GM12872 (cell line): Measurements from ENCODE around the gene ZNF224.

Experiments
- TF ChIP-seq, protein P1 (sequence below): IDR thresholded peaks from 3 replicates; pipeline ENCODE4 v1.5.1; 2011; ENCODE audit warnings: low read depth, mild to moderate bottlenecking, low read length, moderate library complexity; ENCODE audit not compliant: insufficient read depth

Gene ZNF224

DNA sequence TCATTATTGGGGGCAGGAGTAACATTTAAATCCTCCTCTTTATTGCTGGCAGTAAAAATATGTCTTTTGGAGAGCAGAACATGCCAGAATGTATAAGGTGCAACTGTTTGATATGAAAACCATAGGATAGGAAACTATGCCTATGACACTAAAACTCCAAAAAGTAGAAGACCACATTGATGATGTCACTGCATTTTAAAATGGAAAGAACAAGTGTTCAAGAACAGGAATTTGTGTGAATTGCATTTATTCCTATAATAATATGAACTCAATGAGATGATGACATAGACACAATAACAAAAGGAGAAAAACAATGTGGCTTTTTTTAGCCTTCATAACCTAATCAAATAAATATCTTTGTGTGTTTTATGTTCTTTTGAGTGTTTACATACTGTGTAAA is 15.3 kb downstream of the ZNF224 start:
- TF ChIP-seq, protein P1, sequence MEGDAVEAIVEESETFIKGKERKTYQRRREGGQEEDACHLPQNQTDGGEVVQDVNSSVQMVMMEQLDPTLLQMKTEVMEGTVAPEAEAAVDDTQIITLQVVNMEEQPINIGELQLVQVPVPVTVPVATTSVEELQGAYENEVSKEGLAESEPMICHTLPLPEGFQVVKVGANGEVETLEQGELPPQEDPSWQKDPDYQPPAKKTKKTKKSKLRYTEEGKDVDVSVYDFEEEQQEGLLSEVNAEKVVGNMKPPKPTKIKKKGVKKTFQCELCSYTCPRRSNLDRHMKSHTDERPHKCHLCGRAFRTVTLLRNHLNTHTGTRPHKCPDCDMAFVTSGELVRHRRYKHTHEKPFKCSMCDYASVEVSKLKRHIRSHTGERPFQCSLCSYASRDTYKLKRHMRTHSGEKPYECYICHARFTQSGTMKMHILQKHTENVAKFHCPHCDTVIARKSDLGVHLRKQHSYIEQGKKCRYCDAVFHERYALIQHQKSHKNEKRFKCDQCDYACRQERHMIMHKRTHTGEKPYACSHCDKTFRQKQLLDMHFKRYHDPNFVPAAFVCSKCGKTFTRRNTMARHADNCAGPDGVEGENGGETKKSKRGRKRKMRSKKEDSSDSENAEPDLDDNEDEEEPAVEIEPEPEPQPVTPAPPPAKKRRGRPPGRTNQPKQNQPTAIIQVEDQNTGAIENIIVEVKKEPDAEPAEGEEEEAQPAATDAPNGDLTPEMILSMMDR, result no peak

DNA sequence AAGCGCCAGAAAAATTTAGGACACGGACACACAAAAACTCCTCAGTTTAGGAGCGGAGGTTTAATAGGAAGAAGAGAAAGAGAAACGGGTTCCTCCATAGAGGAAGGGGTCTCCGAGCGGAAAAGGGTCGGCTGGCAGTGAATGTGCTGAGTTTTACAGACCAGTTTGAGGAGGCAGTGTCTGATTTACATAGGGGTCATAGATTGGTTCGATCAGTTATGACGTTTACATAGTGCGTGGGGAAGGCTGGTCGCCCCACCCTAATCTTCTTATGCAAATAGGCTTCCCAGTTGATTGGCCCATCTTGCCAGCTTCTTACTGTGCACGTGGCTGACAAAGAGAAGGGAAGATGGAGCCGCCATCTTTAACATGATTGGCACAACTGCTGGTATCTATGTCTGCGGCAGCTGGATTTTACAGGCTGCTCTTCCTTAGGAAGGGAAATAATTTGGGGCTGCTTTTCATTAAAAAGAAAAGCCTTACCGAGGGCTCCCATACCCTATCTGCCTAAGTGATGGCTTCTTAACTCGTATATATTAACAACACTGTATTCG is 17.8 kb downstream of the ZNF224 start:
- TF ChIP-seq, protein P1, result no peak

DNA sequence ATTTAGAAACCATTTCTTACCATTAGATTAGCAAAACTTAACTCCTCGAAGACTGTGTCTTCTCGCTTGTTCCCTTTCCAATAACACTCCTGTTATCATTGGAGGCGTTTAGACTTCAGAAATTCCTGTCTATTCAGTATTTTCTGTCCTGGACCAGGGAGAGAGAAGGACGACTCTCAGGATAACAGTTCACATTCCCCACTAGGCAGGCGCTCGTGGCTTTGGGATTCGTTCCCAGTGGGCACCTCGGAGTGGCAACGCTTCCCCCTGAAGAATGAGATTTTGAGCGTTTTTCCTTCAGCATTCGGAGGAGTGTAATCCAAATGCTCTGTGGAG is 18.6 kb downstream of the ZNF224 start:
- TF ChIP-seq, protein P1, result no peak

DNA sequence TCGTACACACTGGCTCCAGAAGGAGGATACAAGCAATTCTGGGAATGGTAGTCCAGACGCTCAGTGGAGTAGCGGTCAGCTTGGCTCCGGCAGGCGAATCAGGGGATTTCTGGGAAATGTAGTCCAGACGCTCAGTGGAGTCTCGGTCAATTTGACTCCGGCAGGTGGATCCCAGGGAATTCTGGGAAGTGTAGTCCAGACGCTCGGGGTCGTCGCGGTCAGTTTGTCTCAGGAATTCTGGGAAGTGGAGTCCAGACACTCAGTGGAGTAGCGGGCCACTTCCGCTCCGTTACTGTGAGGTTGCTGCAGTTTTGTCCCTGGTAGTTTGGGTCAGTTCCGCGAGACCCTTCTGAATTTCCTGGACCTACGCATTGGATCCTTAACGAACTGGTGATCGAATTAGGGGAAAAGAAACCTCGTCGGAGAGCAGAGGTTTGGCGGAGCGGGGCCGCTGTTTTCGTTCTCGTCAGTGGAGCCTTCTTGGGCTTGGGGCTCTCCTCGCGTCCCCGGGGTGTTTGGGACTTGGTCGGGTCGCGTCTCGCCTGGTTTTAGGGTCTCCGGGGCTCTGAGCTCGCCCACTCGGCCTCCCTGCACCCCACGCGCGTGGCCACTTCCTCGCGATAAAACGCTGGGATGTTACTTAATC is 19.1 kb downstream of the ZNF224 start, which contains the start of gene ZNF225:
Gene ZNF225, plus strand, starts transcription at position 262 of the 646 bp plus-strand sequence. CDS start 2,429 bp downstream, outside the sequence.
- TF ChIP-seq, protein P1, result no peak

DNA sequence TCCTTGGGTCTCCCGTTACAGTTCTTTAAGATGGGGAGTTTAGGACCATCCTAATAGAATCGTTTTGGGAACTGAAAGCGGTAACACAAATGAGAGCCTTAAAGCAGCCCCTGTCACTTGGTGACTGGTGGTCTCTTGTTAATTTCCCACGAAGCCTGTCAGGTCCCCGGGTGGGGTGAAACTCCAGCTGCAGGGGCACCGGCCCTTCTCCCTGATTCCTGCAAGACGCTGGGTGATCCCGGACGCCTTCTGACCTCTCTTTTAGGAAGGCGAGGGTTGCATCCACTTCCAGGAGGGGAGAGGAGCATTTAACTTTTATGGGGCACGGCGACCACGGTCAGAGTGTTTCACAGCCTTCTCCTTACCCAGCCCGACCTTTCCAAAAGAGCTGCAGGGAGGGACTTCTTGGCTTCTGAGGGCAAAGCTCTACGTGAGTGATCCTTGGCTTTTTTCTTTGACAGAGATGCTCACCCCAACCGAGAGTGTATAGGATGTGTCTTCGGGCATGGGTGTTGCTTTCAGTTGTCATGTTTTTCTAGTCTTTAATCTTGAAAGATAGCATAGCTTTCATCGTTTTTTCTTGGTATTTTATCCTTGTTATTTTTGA is 19.7 kb downstream of the ZNF224 start:
- TF ChIP-seq, protein P1, result no peak

DNA sequence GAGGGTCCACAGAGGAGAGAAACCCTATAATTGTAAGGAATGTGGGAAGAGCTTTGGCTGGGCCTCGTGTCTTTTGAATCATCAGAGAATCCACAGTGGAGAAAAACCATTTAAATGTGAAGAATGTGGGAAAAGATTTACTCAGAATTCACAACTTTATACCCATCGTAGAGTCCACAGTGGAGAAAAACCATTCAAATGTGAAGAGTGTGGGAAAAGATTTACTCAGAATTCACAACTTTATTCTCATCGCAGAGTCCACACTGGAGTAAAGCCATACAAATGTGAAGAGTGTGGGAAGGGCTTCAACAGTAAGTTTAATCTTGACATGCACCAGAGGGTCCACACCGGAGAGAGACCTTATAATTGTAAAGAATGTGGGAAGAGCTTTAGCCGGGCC is 37.8 kb downstream of the ZNF224 start:
- TF ChIP-seq, protein P1, result no peak

DNA sequence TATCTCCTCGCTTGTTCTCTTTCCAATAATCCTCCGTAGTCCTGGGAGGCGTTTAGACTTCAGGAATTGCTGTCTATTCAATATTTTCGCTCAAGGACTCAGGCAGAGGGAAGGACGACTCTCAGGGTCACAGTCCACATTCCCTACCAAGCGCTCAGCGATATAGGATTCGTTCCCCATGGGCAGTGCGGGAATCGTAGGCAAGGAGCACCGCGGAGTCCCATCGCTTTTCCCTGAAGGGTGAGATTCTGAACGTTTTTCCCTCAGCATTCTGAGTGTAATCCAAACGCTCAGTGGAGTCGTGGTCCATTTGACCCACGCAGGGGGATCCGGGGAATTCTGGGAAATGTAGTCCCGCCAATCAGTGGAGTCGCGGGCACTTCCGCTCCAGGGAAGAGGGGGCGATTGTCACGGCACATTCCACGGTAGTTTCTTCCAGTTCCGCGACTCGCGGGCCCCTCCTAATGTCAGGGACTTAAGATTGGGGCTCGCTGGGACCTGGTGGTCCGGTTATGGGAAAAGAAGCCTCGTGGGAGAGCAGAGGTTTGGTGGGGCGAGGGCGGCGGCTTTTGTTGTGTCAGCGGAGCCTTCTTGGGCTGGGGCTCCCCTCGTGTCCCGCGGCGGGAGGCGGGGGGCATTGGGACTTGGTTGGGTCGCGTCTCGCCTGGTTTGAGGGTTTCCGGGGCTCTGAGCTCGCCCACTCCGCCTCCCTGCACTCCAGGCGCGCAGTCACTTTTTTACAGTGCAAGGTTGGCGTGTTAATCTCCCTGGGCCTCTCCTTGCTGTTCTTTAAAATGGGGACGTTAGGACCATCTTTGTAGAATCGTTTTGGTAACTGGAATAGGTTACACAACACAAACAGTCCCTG is 47.3 kb downstream of the ZNF224 start, which contains the start of gene ZNF234:
Gene ZNF234, plus strand, starts transcription at position 364 of the 868 bp plus-strand sequence. CDS start 3,079 bp downstream, outside the sequence.
- TF ChIP-seq, protein P1, result no peak
